ENCODE results near the gene PDLIM1. TPM values are rescaled to one million over a fixed set of nuclear protein-coding genes. Genes with fewer than 3 reads are reported as not detected.

PDLIM1 gene
- total and polyA plus RNA-seq, 2 of the 13 experiments (the other 11 are each of a cell fraction or from before 2014, with no cell fraction given): 119 to 123 TPM

DNA sequence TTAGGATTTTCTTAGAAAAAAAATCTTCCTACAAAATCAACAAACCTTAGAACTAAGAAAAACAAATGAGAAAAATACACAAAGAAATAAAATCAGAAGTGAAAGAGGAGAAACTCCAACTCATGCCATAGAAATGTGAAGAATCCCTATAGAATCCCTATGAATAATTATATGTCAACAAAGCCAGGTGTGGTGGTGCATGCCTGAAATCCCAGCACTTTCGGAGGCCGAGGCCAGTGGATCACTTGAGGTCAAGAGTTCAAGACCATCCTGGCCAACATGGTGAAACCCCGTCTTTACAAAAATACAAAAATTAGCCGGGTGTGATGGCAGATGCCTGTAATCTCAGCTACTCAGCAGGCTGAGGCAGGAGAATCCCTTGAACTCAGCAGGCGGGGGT, 69.7 kb downstream of the PDLIM1 start (continued):
- TF ChIP-seq, protein P1, sequence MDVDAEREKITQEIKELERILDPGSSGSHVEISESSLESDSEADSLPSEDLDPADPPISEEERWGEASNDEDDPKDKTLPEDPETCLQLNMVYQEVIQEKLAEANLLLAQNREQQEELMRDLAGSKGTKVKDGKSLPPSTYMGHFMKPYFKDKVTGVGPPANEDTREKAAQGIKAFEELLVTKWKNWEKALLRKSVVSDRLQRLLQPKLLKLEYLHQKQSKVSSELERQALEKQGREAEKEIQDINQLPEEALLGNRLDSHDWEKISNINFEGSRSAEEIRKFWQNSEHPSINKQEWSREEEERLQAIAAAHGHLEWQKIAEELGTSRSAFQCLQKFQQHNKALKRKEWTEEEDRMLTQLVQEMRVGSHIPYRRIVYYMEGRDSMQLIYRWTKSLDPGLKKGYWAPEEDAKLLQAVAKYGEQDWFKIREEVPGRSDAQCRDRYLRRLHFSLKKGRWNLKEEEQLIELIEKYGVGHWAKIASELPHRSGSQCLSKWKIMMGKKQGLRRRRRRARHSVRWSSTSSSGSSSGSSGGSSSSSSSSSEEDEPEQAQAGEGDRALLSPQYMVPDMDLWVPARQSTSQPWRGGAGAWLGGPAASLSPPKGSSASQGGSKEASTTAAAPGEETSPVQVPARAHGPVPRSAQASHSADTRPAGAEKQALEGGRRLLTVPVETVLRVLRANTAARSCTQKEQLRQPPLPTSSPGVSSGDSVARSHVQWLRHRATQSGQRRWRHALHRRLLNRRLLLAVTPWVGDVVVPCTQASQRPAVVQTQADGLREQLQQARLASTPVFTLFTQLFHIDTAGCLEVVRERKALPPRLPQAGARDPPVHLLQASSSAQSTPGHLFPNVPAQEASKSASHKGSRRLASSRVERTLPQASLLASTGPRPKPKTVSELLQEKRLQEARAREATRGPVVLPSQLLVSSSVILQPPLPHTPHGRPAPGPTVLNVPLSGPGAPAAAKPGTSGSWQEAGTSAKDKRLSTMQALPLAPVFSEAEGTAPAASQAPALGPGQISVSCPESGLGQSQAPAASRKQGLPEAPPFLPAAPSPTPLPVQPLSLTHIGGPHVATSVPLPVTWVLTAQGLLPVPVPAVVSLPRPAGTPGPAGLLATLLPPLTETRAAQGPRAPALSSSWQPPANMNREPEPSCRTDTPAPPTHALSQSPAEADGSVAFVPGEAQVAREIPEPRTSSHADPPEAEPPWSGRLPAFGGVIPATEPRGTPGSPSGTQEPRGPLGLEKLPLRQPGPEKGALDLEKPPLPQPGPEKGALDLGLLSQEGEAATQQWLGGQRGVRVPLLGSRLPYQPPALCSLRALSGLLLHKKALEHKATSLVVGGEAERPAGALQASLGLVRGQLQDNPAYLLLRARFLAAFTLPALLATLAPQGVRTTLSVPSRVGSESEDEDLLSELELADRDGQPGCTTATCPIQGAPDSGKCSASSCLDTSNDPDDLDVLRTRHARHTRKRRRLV (CRISPR knock-in tag; IDR thresholded peaks at IDR 0.05): no peak
- no peak for TF ChIP-seq MIXL1 (CRISPR knock-in tag; IDR thresholded peaks at IDR 0.05)
- no peak for TF ChIP-seq ZBTB21 (CRISPR knock-in tag; IDR thresholded peaks at IDR 0.05)
- TF ChIP-seq, protein P2, sequence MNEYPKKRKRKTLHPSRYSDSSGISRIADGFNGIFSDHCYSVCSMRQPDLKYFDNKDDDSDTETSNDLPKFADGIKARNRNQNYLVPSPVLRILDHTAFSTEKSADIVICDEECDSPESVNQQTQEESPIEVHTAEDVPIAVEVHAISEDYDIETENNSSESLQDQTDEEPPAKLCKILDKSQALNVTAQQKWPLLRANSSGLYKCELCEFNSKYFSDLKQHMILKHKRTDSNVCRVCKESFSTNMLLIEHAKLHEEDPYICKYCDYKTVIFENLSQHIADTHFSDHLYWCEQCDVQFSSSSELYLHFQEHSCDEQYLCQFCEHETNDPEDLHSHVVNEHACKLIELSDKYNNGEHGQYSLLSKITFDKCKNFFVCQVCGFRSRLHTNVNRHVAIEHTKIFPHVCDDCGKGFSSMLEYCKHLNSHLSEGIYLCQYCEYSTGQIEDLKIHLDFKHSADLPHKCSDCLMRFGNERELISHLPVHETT (CRISPR knock-in tag; conservative IDR thresholded peaks at IDR 0.05): no peak
- TF ChIP-seq ZNF333 (CRISPR knock-in tag; IDR thresholded peaks at IDR 0.05; ENCODE audit: borderline replicate concordance): no peak
- TF ChIP-seq TSC22D2 (CRISPR knock-in tag; IDR thresholded peaks at IDR 0.05; ENCODE audit: borderline replicate concordance): no peak
- TF ChIP-seq NFKBIZ (CRISPR knock-in tag; IDR thresholded peaks at IDR 0.05): no peak
- TF ChIP-seq TBP (CRISPR knock-in tag; IDR thresholded peaks at IDR 0.05): no peak
- TF ChIP-seq, protein P3, sequence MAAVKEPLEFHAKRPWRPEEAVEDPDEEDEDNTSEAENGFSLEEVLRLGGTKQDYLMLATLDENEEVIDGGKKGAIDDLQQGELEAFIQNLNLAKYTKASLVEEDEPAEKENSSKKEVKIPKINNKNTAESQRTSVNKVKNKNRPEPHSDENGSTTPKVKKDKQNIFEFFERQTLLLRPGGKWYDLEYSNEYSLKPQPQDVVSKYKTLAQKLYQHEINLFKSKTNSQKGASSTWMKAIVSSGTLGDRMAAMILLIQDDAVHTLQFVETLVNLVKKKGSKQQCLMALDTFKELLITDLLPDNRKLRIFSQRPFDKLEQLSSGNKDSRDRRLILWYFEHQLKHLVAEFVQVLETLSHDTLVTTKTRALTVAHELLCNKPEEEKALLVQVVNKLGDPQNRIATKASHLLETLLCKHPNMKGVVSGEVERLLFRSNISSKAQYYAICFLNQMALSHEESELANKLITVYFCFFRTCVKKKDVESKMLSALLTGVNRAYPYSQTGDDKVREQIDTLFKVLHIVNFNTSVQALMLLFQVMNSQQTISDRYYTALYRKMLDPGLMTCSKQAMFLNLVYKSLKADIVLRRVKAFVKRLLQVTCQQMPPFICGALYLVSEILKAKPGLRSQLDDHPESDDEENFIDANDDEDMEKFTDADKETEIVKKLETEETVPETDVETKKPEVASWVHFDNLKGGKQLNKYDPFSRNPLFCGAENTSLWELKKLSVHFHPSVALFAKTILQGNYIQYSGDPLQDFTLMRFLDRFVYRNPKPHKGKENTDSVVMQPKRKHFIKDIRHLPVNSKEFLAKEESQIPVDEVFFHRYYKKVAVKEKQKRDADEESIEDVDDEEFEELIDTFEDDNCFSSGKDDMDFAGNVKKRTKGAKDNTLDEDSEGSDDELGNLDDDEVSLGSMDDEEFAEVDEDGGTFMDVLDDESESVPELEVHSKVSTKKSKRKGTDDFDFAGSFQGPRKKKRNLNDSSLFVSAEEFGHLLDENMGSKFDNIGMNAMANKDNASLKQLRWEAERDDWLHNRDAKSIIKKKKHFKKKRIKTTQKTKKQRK (IDR thresholded peaks at IDR 0.05; ENCODE audit: low read length): no peak
- TF ChIP-seq NFIC (IDR thresholded peaks at IDR 0.05; ENCODE audit: low read length): no peak
- no peak for TF ChIP-seq MIER2 (CRISPR knock-in tag; IDR thresholded peaks at IDR 0.05)
- TF ChIP-seq, protein P4, sequence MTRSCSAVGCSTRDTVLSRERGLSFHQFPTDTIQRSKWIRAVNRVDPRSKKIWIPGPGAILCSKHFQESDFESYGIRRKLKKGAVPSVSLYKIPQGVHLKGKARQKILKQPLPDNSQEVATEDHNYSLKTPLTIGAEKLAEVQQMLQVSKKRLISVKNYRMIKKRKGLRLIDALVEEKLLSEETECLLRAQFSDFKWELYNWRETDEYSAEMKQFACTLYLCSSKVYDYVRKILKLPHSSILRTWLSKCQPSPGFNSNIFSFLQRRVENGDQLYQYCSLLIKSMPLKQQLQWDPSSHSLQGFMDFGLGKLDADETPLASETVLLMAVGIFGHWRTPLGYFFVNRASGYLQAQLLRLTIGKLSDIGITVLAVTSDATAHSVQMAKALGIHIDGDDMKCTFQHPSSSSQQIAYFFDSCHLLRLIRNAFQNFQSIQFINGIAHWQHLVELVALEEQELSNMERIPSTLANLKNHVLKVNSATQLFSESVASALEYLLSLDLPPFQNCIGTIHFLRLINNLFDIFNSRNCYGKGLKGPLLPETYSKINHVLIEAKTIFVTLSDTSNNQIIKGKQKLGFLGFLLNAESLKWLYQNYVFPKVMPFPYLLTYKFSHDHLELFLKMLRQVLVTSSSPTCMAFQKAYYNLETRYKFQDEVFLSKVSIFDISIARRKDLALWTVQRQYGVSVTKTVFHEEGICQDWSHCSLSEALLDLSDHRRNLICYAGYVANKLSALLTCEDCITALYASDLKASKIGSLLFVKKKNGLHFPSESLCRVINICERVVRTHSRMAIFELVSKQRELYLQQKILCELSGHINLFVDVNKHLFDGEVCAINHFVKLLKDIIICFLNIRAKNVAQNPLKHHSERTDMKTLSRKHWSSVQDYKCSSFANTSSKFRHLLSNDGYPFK (CRISPR knock-in tag; IDR thresholded peaks at IDR 0.05; ENCODE audit: borderline replicate concordance): no peak
- TF ChIP-seq ZNF441 (CRISPR knock-in tag; IDR thresholded peaks at IDR 0.05; ENCODE audit: borderline replicate concordance): no peak
- peak; percentile 15; the same call in 1 of the 2 replicates for TF ChIP-seq FOXA3 (CRISPR knock-in tag; IDR thresholded peaks at IDR 0.05)
- no peak for TF ChIP-seq ARHGAP35 (CRISPR knock-in tag; IDR thresholded peaks at IDR 0.05; ENCODE audit: borderline replicate concordance)
- TF ChIP-seq, protein P5, sequence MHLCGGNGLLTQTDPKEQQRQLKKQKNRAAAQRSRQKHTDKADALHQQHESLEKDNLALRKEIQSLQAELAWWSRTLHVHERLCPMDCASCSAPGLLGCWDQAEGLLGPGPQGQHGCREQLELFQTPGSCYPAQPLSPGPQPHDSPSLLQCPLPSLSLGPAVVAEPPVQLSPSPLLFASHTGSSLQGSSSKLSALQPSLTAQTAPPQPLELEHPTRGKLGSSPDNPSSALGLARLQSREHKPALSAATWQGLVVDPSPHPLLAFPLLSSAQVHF (CRISPR knock-in tag; IDR thresholded peaks at IDR 0.05): no peak
- TF ChIP-seq TOE1 (CRISPR knock-in tag; IDR thresholded peaks at IDR 0.05): no peak
